ENCODE results near the gene ZNF93.
"Not testable (repeated sequence)": the region's sequence is repeated elsewhere in the genome, so short reads cannot be mapped to it uniquely, and the experiment has no call there.

ZNF93 gene

GRCh38 chr19:19871932-19872331 is 28.8 kb upstream of the ZNF93 start:
- no peak for TF ChIP-seq CTCF (conservative IDR thresholded peaks at IDR 0.05; ENCODE audit: control insufficient read depth, insufficient read depth, low read depth, low read length)
- no peak for DNase-seq (ENCODE audit: low read depth)

GRCh38 chr19:19873381-19873780 is 27.4 kb upstream of the ZNF93 start:
- no peak for TF ChIP-seq CTCF (conservative IDR thresholded peaks at IDR 0.05; ENCODE audit: control insufficient read depth, insufficient read depth, low read depth, low read length)
- peak; percentile 15 for DNase-seq (ENCODE audit: low read depth)

More at GRCh38 chr19:19871932-19872331, 28.8 kb upstream of the ZNF93 start:
- H3K4me3 ChIP-seq (ENCODE audit: control insufficient read depth, low read depth, low read length), result no peak overlapping the region

GRCh38 chr19:19877724-19878123 is 23.0 kb upstream of the ZNF93 start:
- H3K4me3 ChIP-seq (ENCODE audit: control insufficient read depth, low read depth, low read length), result no peak overlapping the region
- DNase-seq (ENCODE audit: low read depth), result no peak
- no peak for TF ChIP-seq CTCF (conservative IDR thresholded peaks at IDR 0.05; ENCODE audit: control insufficient read depth, insufficient read depth, low read depth, low read length)

More at GRCh38 chr19:19873381-19873780, 27.4 kb upstream of the ZNF93 start:
- H3K4me3 ChIP-seq (ENCODE audit: control insufficient read depth, low read depth, low read length), result no peak overlapping the region

- DNase-seq (ENCODE audit: low read depth), result no peak
- TF ChIP-seq CTCF (conservative IDR thresholded peaks at IDR 0.05; ENCODE audit: control insufficient read depth, insufficient read depth, low read depth, low read length), result no peak
- H3K4me3 ChIP-seq (ENCODE audit: control insufficient read depth, low read depth, low read length), result no peak overlapping the region
Measured at GRCh38 chr19:19884583-19884982, 16.2 kb upstream of the ZNF93 start.

- H3K4me3 ChIP-seq (ENCODE audit: control insufficient read depth, low read depth, low read length); DNase-seq (ENCODE audit: low read depth): not testable (repeated sequence)
Measured at GRCh38 chr19:19892055-19892941, 8.4 kb upstream of the ZNF93 start.

GRCh38 chr19:19900139-19900728 is 512 bp upstream of the ZNF93 start:
- no peak for TF ChIP-seq CTCF (conservative IDR thresholded peaks at IDR 0.05; ENCODE audit: control insufficient read depth, insufficient read depth, low read depth, low read length)
- DNase-seq (ENCODE audit: low read depth), result peak; percentile 79
- H3K4me3 ChIP-seq (ENCODE audit: control insufficient read depth, low read depth, low read length), result peak overlapping the region; percentile 79

GRCh38 chr19:19907551-19907950 is 6.8 kb downstream of the ZNF93 start:
- H3K4me3 ChIP-seq (ENCODE audit: control insufficient read depth, low read depth, low read length); DNase-seq (ENCODE audit: low read depth): not testable (repeated sequence)
